GM12878 (cell line): ENCODE data around the gene CLEC16A. TPM values are rescaled to one million over a fixed set of nuclear protein-coding genes. Genes with fewer than 3 reads are reported as not detected.

Experiments
- ATAC-seq: fragments of 200-7000 bp; cut with Tn5 transposase; 3 replicates; pipeline ENCODE4 v1.9.1; 2020; ENCODE audit warnings: mild to moderate bottlenecking, moderate library complexity
- BruUV-seq: library from RNA; stranded (reverse); fragments of 400-500 nt; replicated peaks from 2 replicates; lab custom pipeline; 2021; lab: Mats Ljungman, UMichigan
- CTCF ChIA-PET: fragments of 300-600 bp; sonication (Branson Sonifier 250); formaldehyde crosslinking; extraction: SDS; loops from one replicate; lab custom pipeline; 2021; ENCODE audit warnings: inconsistent platforms; lab: Yijun Ruan, JAX
- POLR2A ChIA-PET: fragments of 350-600 bp; formaldehyde crosslinking; extraction: SDS; loops from one replicate; lab custom pipeline; 2021; ENCODE audit warnings: inconsistent platforms; lab: Charles Lee
- RAD21 ChIA-PET: fragments of 300-600 bp; sonication (Branson Sonifier 250); formaldehyde crosslinking; loops from one replicate; lab custom pipeline; 2023; ENCODE audit warnings: antibody characterized with exemption; ENCODE audit not compliant: unreplicated experiment; lab: Charles Lee
- SMC1A ChIA-PET: fragments of 300-600 bp; sonication (Branson Sonifier 250); formaldehyde crosslinking; loops from one replicate; lab custom pipeline; 2023; ENCODE audit not compliant: unreplicated experiment, uncharacterized antibody; lab: Charles Lee
- DNase-seq: peaks from one replicate; pipeline ENCODE4 v3.0.0-alpha.2; 2011; ENCODE audit warnings: low read depth, low spot score
- FAIRE-seq: peaks from 3 replicates; lab custom pipeline; 2011; peaks lifted over from hg19 to GRCh38; lab: Jason Lieb, UNC
- H2AFZ ChIP-seq: 2 replicates; pipeline ENCODE4 v1.6.0; 2011; ENCODE audit warnings: low read depth, low read length, control low read depth; ENCODE audit not compliant: control insufficient read depth
- H3K27ac ChIP-seq: 2 replicates; pipeline ENCODE4 v1.5.1; 2011; ENCODE audit warnings: control low read depth; ENCODE audit not compliant: control insufficient read depth, insufficient read depth
- H3K27me3 ChIP-seq, 2 experiments: replicated peaks in 1 of 2; 2 replicates each; pipeline versions ENCODE4 v1.6.0 to v1.6.1; 2011; ENCODE audit warnings: low read length in 1 of 2; ENCODE audit not compliant: control insufficient read depth in 2 of 2, insufficient read depth in 2 of 2
- H3K36me3 ChIP-seq, 2 experiments: 2 replicates each; pipeline ENCODE4 v1.5.1; 2011; ENCODE audit warnings: low read length in 1 of 2; ENCODE audit not compliant: control insufficient read depth in 2 of 2, insufficient read depth in 2 of 2
- H3K4me1 ChIP-seq: 2 replicates; pipeline ENCODE4 v1.6.1; 2011; ENCODE audit warnings: mild to moderate bottlenecking, low read length, moderate library complexity, mixed read lengths; ENCODE audit not compliant: control insufficient read depth, insufficient read depth
- H3K4me2 ChIP-seq: 2 replicates; pipeline ENCODE4 v1.6.0; 2011; ENCODE audit warnings: control low read depth; ENCODE audit not compliant: control insufficient read depth, insufficient read depth
- H3K4me3 ChIP-seq: fragments of 200-600 bp; sonication (generic); 2 replicates; pipeline ENCODE4 v1.5.1; 2016
- H3K79me2 ChIP-seq: 2 replicates; pipeline ENCODE4 v1.6.0; 2011; ENCODE audit warnings: low read length; ENCODE audit not compliant: control insufficient read depth, insufficient read depth
- H3K9ac ChIP-seq: 2 replicates; pipeline ENCODE4 v1.8.0; 2011; ENCODE audit warnings: low read length, control low read depth, mixed read lengths; ENCODE audit not compliant: control insufficient read depth, insufficient read depth
- H3K9me3 ChIP-seq: replicated peaks from 3 replicates; pipeline ENCODE4 v1.5.1; 2011; ENCODE audit warnings: mild to moderate bottlenecking, low read length; ENCODE audit not compliant: control insufficient read depth, insufficient read depth
- H4K20me1 ChIP-seq: 2 replicates; pipeline ENCODE4 v1.6.0; 2011; ENCODE audit not compliant: control insufficient read depth, insufficient read depth
- KAT2A ChIP-seq: conservative IDR thresholded peaks from 2 replicates; pipeline ENCODE4 v1.6.1; 2011; ENCODE audit warnings: low read depth, low read length; ENCODE audit not compliant: control insufficient read depth
- MTA3 ChIP-seq: IDR thresholded peaks from 2 replicates; pipeline ENCODE4 v1.6.1; 2012; ENCODE audit warnings: low read length, inconsistent platforms, borderline replicate concordance
- SMAD1 ChIP-seq: fragments of 450-650 bp; IDR thresholded peaks from 2 replicates; pipeline ENCODE4 v1.6.1; 2018; ENCODE audit warnings: mild to moderate bottlenecking, low read depth; ENCODE audit not compliant: partially characterized antibody
- YBX1 ChIP-seq: fragments of 450-650 bp; IDR thresholded peaks from 2 replicates; pipeline ENCODE4 v1.6.1; 2016; ENCODE audit warnings: antibody characterized with exemption
- WGBS: methylation state at CpG from one replicate; pipeline ENCODE4 v1.1.6; 2016; ENCODE audit warnings: low lambda C conversion rate; ENCODE audit not compliant: insufficient replicate concordance, insufficient coverage; ENCODE audit errors: missing lambda C conversion rate; 5-methylcytosine and 5-hydroxymethylcytosine counted together
- in situ Hi-C: fragments of 300-500 bp; cut with MboI; formaldehyde crosslinking; loops from 9 replicates; pipeline ENCODE4 v1.14.3; 2018; ENCODE audit warnings: mixed read lengths
- intact Hi-C: fragments of 100-400 bp; cut with micrococcal nuclease; formaldehyde crosslinking; loops from one replicate; pipeline ENCODE4 v1.14.2; 2022; ENCODE audit not compliant: unreplicated experiment
- polyA plus RNA-seq, 11 experiments: library from polyadenylated mRNA; depleted of rRNA in 4 of 11; unstranded in 6 of 11; stranded (reverse) in 5 of 11; fragments of >200 nt; fragmentation: Nextera tagmentation in 4 of 11; fragmentation: Illumina TruSeq in 1 of 11; extraction: Ambion mirVana in 4 of 11; extraction: Trizol in 1 of 11; gene quantifications; 1 replicate in 1 of 11; 2 replicates in 10 of 11; pipeline versions ENCODE4 v1.2.1 to v1.2.3, GENCODE V29; 2011 to 2016; ENCODE audit warnings: inconsistent platforms in 2 of 11, missing spikeins in 2 of 11, low read depth in 1 of 11
- total RNA-seq, 4 experiments: library from RNA; depleted of rRNA in 3 of 4; stranded (reverse); fragments of >200 nt in 3 of 4; fragmentation: Illumina TruSeq in 1 of 4; extraction: Trizol in 1 of 4; gene quantifications; 2 replicates each; pipeline versions ENCODE4 v1.2.1 to v1.2.3, GENCODE V29; 2013 to 2021
- TF ChIP-seq, protein P1 (sequence below): fragments of 450-650 bp; IDR thresholded peaks from 2 replicates; pipeline ENCODE4 v1.6.1; 2017; ENCODE audit warnings: mild to moderate bottlenecking, moderate library complexity
- TF ChIP-seq, protein P2 (sequence below): IDR thresholded peaks from 2 replicates; pipeline ENCODE4 v1.6.1; 2011; ENCODE audit warnings: borderline replicate concordance, low read depth, mild to moderate bottlenecking, moderate library complexity, mixed read lengths, low read length; ENCODE audit not compliant: insufficient read depth; ENCODE audit errors: extremely low read length

Gene CLEC16A
- total and polyA plus RNA-seq, 10 of the 15 experiments (the other 5 are each of a cell fraction or from before 2014, with no cell fraction given): 1.5 to 28.8 (median 19.2) TPM

DNA sequence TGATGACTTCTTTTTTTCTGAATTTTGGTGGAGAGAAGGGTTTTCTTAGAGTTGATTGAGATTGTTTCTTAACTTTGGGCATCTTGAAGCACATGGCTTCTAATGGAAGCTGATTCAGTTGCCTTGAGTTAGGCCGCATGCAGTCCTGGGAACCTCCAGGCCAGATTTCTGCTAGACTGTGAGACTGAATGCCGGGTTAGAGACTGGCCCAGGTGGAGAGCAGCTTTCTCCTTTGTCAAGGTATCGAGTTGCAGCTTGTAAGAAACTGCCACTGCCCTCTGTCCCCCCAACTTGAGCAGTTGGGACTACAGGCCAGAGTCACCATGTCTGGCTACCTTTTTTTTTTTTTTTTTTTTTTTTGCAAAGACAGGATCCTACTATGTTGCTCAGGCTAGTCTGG lies 77.6 kb downstream of the CLEC16A start:
- WGBS: 97% methylated on average over 3 of the region's 3 CpGs
- no peak for ATAC-seq
- Histone ChIP-seq H3K4me3 (no peak overlapping the region), H3K27me3 (no peaks in the 10 kb centered on the region), H3K4me1 (peaks cover 15% of the 10 kb centered on the region), H3K79me2 (no peaks in the 10 kb centered on the region), H2AFZ (no peak overlapping the region), H3K9me3 (peaks cover 4% of the 10 kb centered on the region), H3K4me2 (no peak overlapping the region), H3K9ac (no peak overlapping the region), H4K20me1 (no peaks in the 10 kb centered on the region), H3K36me3 (peaks cover 0 to 10% of the 10 kb centered on the region in 2 experiments; a peak in 2 of 4 replicates), H3K27ac (no peak overlapping the region)
- FAIRE-seq: no peak
- SMC1A ChIA-PET: no interaction called here
- intact Hi-C loops (no loop called here), in situ Hi-C loops (no loop called here)
- DNase-seq: no peak
- TF ChIP-seq, protein P1, sequence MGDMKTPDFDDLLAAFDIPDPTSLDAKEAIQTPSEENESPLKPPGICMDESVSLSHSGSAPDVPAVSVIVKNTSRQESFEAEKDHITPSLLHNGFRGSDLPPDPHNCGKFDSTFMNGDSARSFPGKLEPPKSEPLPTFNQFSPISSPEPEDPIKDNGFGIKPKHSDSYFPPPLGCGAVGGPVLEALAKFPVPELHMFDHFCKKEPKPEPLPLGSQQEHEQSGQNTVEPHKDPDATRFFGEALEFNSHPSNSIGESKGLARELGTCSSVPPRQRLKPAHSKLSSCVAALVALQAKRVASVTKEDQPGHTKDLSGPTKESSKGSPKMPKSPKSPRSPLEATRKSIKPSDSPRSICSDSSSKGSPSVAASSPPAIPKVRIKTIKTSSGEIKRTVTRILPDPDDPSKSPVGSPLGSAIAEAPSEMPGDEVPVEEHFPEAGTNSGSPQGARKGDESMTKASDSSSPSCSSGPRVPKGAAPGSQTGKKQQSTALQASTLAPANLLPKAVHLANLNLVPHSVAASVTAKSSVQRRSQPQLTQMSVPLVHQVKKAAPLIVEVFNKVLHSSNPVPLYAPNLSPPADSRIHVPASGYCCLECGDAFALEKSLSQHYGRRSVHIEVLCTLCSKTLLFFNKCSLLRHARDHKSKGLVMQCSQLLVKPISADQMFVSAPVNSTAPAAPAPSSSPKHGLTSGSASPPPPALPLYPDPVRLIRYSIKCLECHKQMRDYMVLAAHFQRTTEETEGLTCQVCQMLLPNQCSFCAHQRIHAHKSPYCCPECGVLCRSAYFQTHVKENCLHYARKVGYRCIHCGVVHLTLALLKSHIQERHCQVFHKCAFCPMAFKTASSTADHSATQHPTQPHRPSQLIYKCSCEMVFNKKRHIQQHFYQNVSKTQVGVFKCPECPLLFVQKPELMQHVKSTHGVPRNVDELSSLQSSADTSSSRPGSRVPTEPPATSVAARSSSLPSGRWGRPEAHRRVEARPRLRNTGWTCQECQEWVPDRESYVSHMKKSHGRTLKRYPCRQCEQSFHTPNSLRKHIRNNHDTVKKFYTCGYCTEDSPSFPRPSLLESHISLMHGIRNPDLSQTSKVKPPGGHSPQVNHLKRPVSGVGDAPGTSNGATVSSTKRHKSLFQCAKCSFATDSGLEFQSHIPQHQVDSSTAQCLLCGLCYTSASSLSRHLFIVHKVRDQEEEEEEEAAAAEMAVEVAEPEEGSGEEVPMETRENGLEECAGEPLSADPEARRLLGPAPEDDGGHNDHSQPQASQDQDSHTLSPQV: no peak
- TF ChIP-seq, protein P2, sequence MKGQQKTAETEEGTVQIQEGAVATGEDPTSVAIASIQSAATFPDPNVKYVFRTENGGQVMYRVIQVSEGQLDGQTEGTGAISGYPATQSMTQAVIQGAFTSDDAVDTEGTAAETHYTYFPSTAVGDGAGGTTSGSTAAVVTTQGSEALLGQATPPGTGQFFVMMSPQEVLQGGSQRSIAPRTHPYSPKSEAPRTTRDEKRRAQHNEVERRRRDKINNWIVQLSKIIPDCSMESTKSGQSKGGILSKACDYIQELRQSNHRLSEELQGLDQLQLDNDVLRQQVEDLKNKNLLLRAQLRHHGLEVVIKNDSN: no peak
- no peak for TF ChIP-seq KAT2A
- no peak for TF ChIP-seq YBX1
- no peak for TF ChIP-seq SMAD1
- TF ChIP-seq MTA3: no peak
- POLR2A ChIA-PET: no interaction called here
- CTCF ChIA-PET: interaction anchor here (1.2 kb wide), 1 partner anchor 33 kb away, joined by 3 read pairs; no protein-coding TSS in a partner anchor
- RAD21 ChIA-PET: no interaction called here
- BruUV-seq: no TSS peak
